DOHH2 (cell line): ENCODE results near the gene CARD14.

Source experiments
- H3F3A ChIP-seq: fragments of 200-600 bp; sonication (generic), shearing (Covaris generic); 2 replicates; pipeline ENCODE4 v1.6.0; 2016; ENCODE audit warnings: antibody characterized with exemption, mild to moderate bottlenecking; ENCODE audit not compliant: control insufficient read depth, insufficient read depth
- H3K27ac ChIP-seq: fragments of 200-600 bp; sonication (generic); 2 replicates; pipeline ENCODE4 v1.5.1; 2014; ENCODE audit warnings: low read depth, mild to moderate bottlenecking, low read length, moderate library complexity
- H3K27me3 ChIP-seq: fragments of 200-600 bp; sonication (generic); 2 replicates; pipeline ENCODE4 v1.6.1; 2014; ENCODE audit warnings: mild to moderate bottlenecking, low read length, mixed read lengths; ENCODE audit not compliant: control insufficient read depth
- H3K36me3 ChIP-seq: fragments of 200-600 bp; sonication (generic); 2 replicates; pipeline ENCODE4 v1.6.1; 2014; ENCODE audit warnings: mild to moderate bottlenecking, low read length, moderate library complexity, mixed read lengths; ENCODE audit not compliant: control insufficient read depth
- H3K4me1 ChIP-seq: fragments of 200-600 bp; sonication (generic); 2 replicates; pipeline ENCODE4 v1.6.1; 2014; ENCODE audit warnings: mild to moderate bottlenecking, low read length, mixed read lengths; ENCODE audit not compliant: control insufficient read depth
- H3K4me2 ChIP-seq: fragments of 200-600 bp; sonication (generic); 2 replicates; pipeline ENCODE4 v1.6.0; 2014; ENCODE audit warnings: mild to moderate bottlenecking, low read length, moderate library complexity
- H3K4me3 ChIP-seq: fragments of 200-600 bp; sonication (generic); 2 replicates; pipeline ENCODE4 v1.5.1; 2014; ENCODE audit warnings: mild to moderate bottlenecking, low read length, mixed read lengths
- H3K79me2 ChIP-seq: fragments of 200-600 bp; sonication (generic); 2 replicates; pipeline ENCODE4 v1.6.1; 2014; ENCODE audit warnings: mild to moderate bottlenecking, low read length, mixed read lengths; ENCODE audit not compliant: control insufficient read depth
- H3K9me2 ChIP-seq: fragments of 200-600 bp; sonication (generic); replicated peaks from 2 replicates; pipeline ENCODE4 v1.6.1; 2014; ENCODE audit warnings: mild to moderate bottlenecking, low read length, mixed read lengths; ENCODE audit not compliant: control insufficient read depth
- H3K9me3 ChIP-seq: fragments of 200-600 bp; sonication (generic); 2 replicates; pipeline ENCODE4 v1.6.1; 2014; ENCODE audit warnings: antibody characterized with exemption, low read length, mixed read lengths; ENCODE audit not compliant: control insufficient read depth, insufficient read depth
- H4K20me1 ChIP-seq: fragments of 200-600 bp; sonication (generic); 2 replicates; pipeline ENCODE4 v1.6.0; 2014; ENCODE audit warnings: low read depth, mild to moderate bottlenecking, antibody characterized with exemption, low read length, moderate library complexity; ENCODE audit not compliant: control insufficient read depth, insufficient read depth
- EZH2phosphoT487 ChIP-seq: fragments of 200-600 bp; sonication (generic); IDR thresholded peaks from 2 replicates; pipeline ENCODE4 v1.6.1; 2017; ENCODE audit warnings: borderline replicate concordance, mild to moderate bottlenecking, antibody characterized with exemption, low read length, moderate library complexity, mixed read lengths
- TF ChIP-seq, protein P1 (sequence below): fragments of 200-600 bp; sonication (generic); IDR thresholded peaks from one replicate; pipeline ENCODE4 v1.5.1; 2014; ENCODE audit warnings: antibody characterized with exemption, mild to moderate bottlenecking, low read depth, low read length; ENCODE audit not compliant: poor library complexity, severe bottlenecking

CARD14 gene

DNA sequence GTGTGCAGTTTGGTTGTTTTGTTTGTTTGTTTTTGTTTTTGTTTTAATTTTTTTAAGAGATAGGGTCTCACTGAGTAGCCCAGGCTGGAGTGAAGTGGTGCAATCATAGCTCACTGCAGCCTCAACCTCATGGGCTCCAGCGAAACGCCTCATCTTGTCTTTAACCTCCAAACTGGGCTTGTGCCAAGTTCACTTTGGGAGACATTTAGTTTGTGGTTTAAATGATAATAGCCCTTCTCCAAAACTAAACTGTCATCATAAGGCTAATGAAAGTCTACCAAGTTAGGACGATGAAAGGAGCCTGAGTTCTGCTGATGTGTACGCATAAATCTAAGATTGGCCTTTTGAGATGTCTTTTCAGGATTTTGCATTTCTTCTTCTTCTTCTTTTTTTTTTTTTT, 6.5 kb upstream of the CARD14 start:
- no peak overlapping the region for H3K27ac ChIP-seq
- no peaks in the 10 kb centered on the region for H4K20me1 ChIP-seq
- H3K36me3 ChIP-seq, result no peaks in the 10 kb centered on the region
- no peak overlapping the region for H3K4me2 ChIP-seq
- TF ChIP-seq EZH2phosphoT487, result no peak
- H3K79me2 ChIP-seq, result no peaks in the 10 kb centered on the region
- H3K9me2 ChIP-seq, result no peaks in the 10 kb centered on the region
- no peak overlapping the region for H3K4me3 ChIP-seq
- H3K4me1 ChIP-seq, result no peaks in the 10 kb centered on the region
- H3F3A ChIP-seq, result no peaks in the 10 kb centered on the region
- no peaks in the 10 kb centered on the region for H3K9me3 ChIP-seq
- peaks cover 2% of the 10 kb centered on the region; the same call in 1 of the 2 replicates for H3K27me3 ChIP-seq

DNA sequence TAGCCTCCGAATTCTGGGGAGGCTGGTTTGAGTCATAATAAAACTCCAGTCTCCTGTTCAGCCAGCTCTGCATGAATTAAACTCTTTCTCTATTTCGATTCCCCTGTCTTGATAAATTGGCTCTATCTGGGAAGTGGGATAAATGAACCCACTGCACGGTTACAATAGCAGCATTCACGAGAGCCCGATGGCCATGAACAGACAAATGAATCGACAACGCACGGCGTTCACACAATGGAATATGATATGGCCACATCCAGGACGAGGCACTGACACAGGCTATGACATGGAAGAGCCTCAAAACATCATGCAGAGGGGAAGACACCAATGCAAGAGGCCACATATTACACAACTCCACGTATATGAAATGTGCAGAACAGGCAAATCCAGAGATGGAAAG, 5.6 kb upstream of the CARD14 start:
- H3K27ac ChIP-seq, result no peak overlapping the region
- H3K4me2 ChIP-seq, result no peak overlapping the region
- H3K27me3 ChIP-seq, result peaks cover 2% of the 10 kb centered on the region; the same call in 1 of the 2 replicates
- no peaks in the 10 kb centered on the region for H4K20me1 ChIP-seq
- no peaks in the 10 kb centered on the region for H3K9me3 ChIP-seq
- no peak overlapping the region for H3K4me3 ChIP-seq
- TF ChIP-seq, protein P1, sequence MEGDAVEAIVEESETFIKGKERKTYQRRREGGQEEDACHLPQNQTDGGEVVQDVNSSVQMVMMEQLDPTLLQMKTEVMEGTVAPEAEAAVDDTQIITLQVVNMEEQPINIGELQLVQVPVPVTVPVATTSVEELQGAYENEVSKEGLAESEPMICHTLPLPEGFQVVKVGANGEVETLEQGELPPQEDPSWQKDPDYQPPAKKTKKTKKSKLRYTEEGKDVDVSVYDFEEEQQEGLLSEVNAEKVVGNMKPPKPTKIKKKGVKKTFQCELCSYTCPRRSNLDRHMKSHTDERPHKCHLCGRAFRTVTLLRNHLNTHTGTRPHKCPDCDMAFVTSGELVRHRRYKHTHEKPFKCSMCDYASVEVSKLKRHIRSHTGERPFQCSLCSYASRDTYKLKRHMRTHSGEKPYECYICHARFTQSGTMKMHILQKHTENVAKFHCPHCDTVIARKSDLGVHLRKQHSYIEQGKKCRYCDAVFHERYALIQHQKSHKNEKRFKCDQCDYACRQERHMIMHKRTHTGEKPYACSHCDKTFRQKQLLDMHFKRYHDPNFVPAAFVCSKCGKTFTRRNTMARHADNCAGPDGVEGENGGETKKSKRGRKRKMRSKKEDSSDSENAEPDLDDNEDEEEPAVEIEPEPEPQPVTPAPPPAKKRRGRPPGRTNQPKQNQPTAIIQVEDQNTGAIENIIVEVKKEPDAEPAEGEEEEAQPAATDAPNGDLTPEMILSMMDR, result no peak
- TF ChIP-seq EZH2phosphoT487, result no peak
- H3K9me2 ChIP-seq, result no peaks in the 10 kb centered on the region
- H3F3A ChIP-seq, result no peaks in the 10 kb centered on the region
- no peaks in the 10 kb centered on the region for H3K79me2 ChIP-seq
- no peaks in the 10 kb centered on the region for H3K4me1 ChIP-seq
- H3K36me3 ChIP-seq, result no peaks in the 10 kb centered on the region

DNA sequence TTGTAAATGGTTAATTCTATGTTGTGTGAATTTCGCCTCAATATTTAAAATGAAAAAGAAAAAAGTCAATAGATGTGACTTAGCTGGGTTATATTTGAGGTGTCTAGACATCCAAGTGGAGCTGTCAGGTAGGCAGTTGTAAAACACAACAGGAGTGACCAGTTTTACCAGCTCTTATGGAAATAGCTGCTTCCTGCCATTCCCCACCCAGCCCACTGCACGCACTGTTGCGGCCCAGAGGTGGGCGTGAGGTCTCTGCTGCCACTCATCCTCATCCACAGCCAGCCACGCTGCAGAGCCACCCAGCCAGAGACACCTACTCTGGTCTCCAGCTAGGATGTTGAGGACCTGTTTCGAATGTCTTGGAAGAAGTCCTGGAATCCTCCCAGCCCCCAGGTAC, 3.4 kb upstream of the CARD14 start:
- no peaks in the 10 kb centered on the region for H4K20me1 ChIP-seq
- H3K79me2 ChIP-seq, result no peaks in the 10 kb centered on the region
- TF ChIP-seq, protein P1, result no peak
- no peak for TF ChIP-seq EZH2phosphoT487
- no peaks in the 10 kb centered on the region for H3K4me1 ChIP-seq
- no peaks in the 10 kb centered on the region for H3K36me3 ChIP-seq
- no peak overlapping the region for H3K27ac ChIP-seq
- H3K4me3 ChIP-seq, result no peak overlapping the region
- H3K9me3 ChIP-seq, result no peaks in the 10 kb centered on the region
- no peaks in the 10 kb centered on the region for H3K9me2 ChIP-seq
- no peaks in the 10 kb centered on the region for H3F3A ChIP-seq
- H3K27me3 ChIP-seq, result peaks cover 2% of the 10 kb centered on the region; the same call in 1 of the 2 replicates
- no peak overlapping the region for H3K4me2 ChIP-seq

DNA sequence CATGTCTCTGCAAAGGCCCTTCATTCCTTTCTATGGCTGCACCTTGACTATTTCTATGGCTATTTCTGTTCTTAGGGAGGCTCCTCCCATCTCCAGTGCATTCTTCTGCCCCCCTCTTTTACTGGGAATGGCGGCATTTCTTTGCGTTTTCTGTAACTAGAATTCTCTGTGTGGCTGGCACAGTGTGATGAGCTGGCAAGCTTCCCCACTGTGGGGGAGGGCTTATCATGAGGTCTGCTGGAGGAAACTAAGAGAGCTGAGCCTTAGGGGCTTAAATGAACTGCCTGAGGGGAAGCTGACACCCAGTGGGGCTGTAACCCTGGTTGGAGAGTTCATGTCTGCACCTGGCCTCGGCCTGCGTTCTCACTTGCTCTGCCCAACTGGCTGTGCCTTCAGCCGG, 1.5 kb upstream of the CARD14 start:
- H3K27ac ChIP-seq, result no peak overlapping the region
- no peak overlapping the region for H3K4me2 ChIP-seq
- no peak for TF ChIP-seq EZH2phosphoT487
- TF ChIP-seq, protein P1, result no peak
- no peaks in the 10 kb centered on the region for H3K36me3 ChIP-seq
- H3F3A ChIP-seq, result no peaks in the 10 kb centered on the region
- no peaks in the 10 kb centered on the region for H4K20me1 ChIP-seq
- H3K79me2 ChIP-seq, result no peaks in the 10 kb centered on the region
- H3K9me2 ChIP-seq, result no peaks in the 10 kb centered on the region
- H3K4me1 ChIP-seq, result no peaks in the 10 kb centered on the region
- H3K4me3 ChIP-seq, result no peak overlapping the region
- no peaks in the 10 kb centered on the region for H3K9me3 ChIP-seq
- no peaks in the 10 kb centered on the region for H3K27me3 ChIP-seq
